Calu3 (cell line): ENCODE measurements around the gene DNA2. TPM values are rescaled to one million over a fixed set of nuclear protein-coding genes. Genes with fewer than 3 reads are reported as not detected.
A peak's percentile ranks its signal among the peaks of the same experiment; 100 is the strongest.

ENCODE experiments used
- BruUV-seq: library from RNA; stranded (reverse); fragments of 400-500 nt; replicated peaks from 2 replicates; lab custom pipeline; 2021; lab: Mats Ljungman, UMichigan
- CTCF ChIA-PET: fragments of 300-600 bp; sonication (Branson Sonifier 250); formaldehyde crosslinking; loops from one replicate; lab custom pipeline; 2022; ENCODE audit warnings: antibody characterized with exemption; lab: Charles Lee
- DNase-seq: peaks from one replicate; pipeline ENCODE4 v3.0.0; 2022
- H3K27ac Mint-ChIP-seq: one replicate; pipeline ENCODE4 v1.8.0; 2022; ENCODE audit warnings: mixed read lengths; ENCODE audit not compliant: unreplicated experiment
- H3K27me3 Mint-ChIP-seq: one replicate; pipeline ENCODE4 v1.8.0; 2022; ENCODE audit warnings: mixed read lengths; ENCODE audit not compliant: unreplicated experiment
- H3K36me3 Mint-ChIP-seq: one replicate; pipeline ENCODE4 v1.8.0; 2022; ENCODE audit warnings: mild to moderate bottlenecking, moderate library complexity, mixed read lengths; ENCODE audit not compliant: insufficient read depth, unreplicated experiment
- H3K4me1 Mint-ChIP-seq: one replicate; pipeline ENCODE4 v1.8.0; 2022; ENCODE audit warnings: mild to moderate bottlenecking, low read depth, mixed read lengths; ENCODE audit not compliant: unreplicated experiment
- H3K4me3 Mint-ChIP-seq: one replicate; pipeline ENCODE4 v1.8.0; 2022; ENCODE audit warnings: mild to moderate bottlenecking, low read depth, moderate library complexity, mixed read lengths; ENCODE audit not compliant: unreplicated experiment
- H3K9me3 Mint-ChIP-seq: one replicate; pipeline ENCODE4 v1.8.0; 2022; ENCODE audit warnings: low read depth, mixed read lengths; ENCODE audit not compliant: unreplicated experiment
- intact Hi-C: fragments of 100-400 bp; cut with micrococcal nuclease; formaldehyde crosslinking; loops from one replicate; pipeline ENCODE4 v1.10.0; 2022; ENCODE audit not compliant: unreplicated experiment
- total RNA-seq: library from RNA; stranded (reverse); gene quantifications from 2 replicates; pipeline ENCODE4 v1.2.3, GENCODE V29; 2022
- TF ChIP-seq, protein P1 (sequence below): fragments of 200-600 bp; IDR thresholded peaks from one replicate; pipeline ENCODE4 v1.8.0; 2022; ENCODE audit warnings: antibody characterized with exemption; ENCODE audit not compliant: unreplicated experiment

The DNA2 gene
- total RNA-seq, 1 experiment from 2014 or later = 37.7 TPM

GRCh38 chr10:68408898-68409518 lies 62.8 kb downstream of the DNA2 start:
- Mint-ChIP-seq H3K27ac (no peak overlapping the region), H3K36me3 (peaks cover 33% of the 10 kb centered on the region), H3K27me3 (no peaks in the 10 kb centered on the region), H3K9me3 (no peaks in the 10 kb centered on the region), H3K4me3 (no peak overlapping the region), H3K4me1 (peaks cover 18% of the 10 kb centered on the region)
- BruUV-seq = no TSS peak
- no peak for DNase-seq
- CTCF ChIA-PET = no interaction called here
- TF ChIP-seq, protein P1, sequence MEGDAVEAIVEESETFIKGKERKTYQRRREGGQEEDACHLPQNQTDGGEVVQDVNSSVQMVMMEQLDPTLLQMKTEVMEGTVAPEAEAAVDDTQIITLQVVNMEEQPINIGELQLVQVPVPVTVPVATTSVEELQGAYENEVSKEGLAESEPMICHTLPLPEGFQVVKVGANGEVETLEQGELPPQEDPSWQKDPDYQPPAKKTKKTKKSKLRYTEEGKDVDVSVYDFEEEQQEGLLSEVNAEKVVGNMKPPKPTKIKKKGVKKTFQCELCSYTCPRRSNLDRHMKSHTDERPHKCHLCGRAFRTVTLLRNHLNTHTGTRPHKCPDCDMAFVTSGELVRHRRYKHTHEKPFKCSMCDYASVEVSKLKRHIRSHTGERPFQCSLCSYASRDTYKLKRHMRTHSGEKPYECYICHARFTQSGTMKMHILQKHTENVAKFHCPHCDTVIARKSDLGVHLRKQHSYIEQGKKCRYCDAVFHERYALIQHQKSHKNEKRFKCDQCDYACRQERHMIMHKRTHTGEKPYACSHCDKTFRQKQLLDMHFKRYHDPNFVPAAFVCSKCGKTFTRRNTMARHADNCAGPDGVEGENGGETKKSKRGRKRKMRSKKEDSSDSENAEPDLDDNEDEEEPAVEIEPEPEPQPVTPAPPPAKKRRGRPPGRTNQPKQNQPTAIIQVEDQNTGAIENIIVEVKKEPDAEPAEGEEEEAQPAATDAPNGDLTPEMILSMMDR = no peak
- intact Hi-C loops = no loop called here

- CTCF ChIA-PET = interaction anchor here (0.5 to 1.1 kb wide), 7 partner anchors 10 to 485 kb away, joined by 3 to 5 read pairs (median 4); partner anchors contain the start of gene DNA2
- Mint-ChIP-seq H3K9me3 (no peaks in the 10 kb centered on the region), H3K27me3 (no peaks in the 10 kb centered on the region), H3K36me3 (peaks cover 29% of the 10 kb centered on the region), H3K4me1 (peaks cover 18% of the 10 kb centered on the region), H3K27ac (peak within 1 kb of the TSS; percentile 80), H3K4me3 (peak within 1 kb of the TSS; percentile 99)
- intact Hi-C loops = no loop called here
- peak; percentile 93 for DNase-seq
- BruUV-seq = no TSS peak
- TF ChIP-seq, protein P1 = peak; percentile 74
Observed at GRCh38 chr10:68406815-68407548, 64.8 kb downstream of the DNA2 start, which contains the start of gene RUFY2. RUFY2 (minus strand) TSS chr10:68407277; CDS start chr10:68407189, 88 bp downstream.

- Mint-ChIP-seq H3K36me3 (peaks cover 29% of the 10 kb centered on the region), H3K4me1 (peaks cover 18% of the 10 kb centered on the region), H3K27ac (peak overlapping the region; percentile 80), H3K27me3 (no peaks in the 10 kb centered on the region), H3K9me3 (no peaks in the 10 kb centered on the region), H3K4me3 (peak overlapping the region; percentile 99)
- BruUV-seq = no TSS peak
- peak; percentile 65 for DNase-seq
- CTCF ChIA-PET = interaction anchor here (0.6 to 1.1 kb wide), 4 partner anchors 9 to 394 kb away, joined by 3 to 4 read pairs (median 4); partner anchors contain the start of gene DNA2
- intact Hi-C loops = no loop called here
- TF ChIP-seq, protein P1 = no peak
Observed at GRCh38 chr10:68406111-68406814, 65.5 kb downstream of the DNA2 start.

DNA sequence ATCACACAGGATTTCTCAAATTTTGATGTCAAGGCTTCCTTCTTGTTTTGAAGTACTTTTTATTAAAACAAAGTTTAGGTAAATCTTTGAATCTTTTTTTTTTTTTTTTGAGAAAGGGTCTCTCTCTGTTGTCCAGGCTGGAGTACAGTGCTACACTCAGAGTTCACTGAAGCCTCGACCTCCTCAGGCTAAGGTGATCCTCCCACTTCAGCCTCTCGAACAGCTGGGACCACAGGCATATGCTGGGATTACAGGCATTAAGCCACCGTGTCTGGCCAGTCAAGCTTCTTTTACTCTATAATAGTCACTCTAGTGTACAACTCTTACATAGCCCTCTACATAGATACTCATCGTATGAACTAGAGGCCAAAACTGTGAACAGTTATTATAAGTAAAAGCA lies 68.1 kb downstream of the DNA2 start:
- TF ChIP-seq, protein P1 = no peak
- CTCF ChIA-PET = interaction anchor here (0.7 kb wide), 1 partner anchor 405 kb away, joined by 3 read pairs; no protein-coding TSS in a partner anchor
- Mint-ChIP-seq H3K4me1 (peaks cover 18% of the 10 kb centered on the region), H3K27me3 (no peaks in the 10 kb centered on the region), H3K27ac (no peak overlapping the region), H3K9me3 (no peaks in the 10 kb centered on the region), H3K4me3 (no peak overlapping the region), H3K36me3 (peaks cover 37% of the 10 kb centered on the region)
- DNase-seq = no peak
- BruUV-seq = no TSS peak
- intact Hi-C loops = no loop called here
